ENCODE measurements around the gene SATB1.

SATB1 gene

GRCh38 chr3:18415167-18415566 is 10.0 kb downstream of the SATB1 start:
- H3K4me3 ChIP-seq (ENCODE audit: low read length): no peak overlapping the region
- DNase-seq (ENCODE audit: low read depth): no peak
- TF ChIP-seq CTCF (conservative IDR thresholded peaks at IDR 0.05; ENCODE audit: low read depth, low read length): no peak

- H3K4me3 ChIP-seq (ENCODE audit: low read length): no peak overlapping the region
- TF ChIP-seq CTCF (conservative IDR thresholded peaks at IDR 0.05; ENCODE audit: low read depth, low read length): no peak
- no peak for DNase-seq (ENCODE audit: low read depth)
Observed at GRCh38 chr3:18412684-18413083, 12.5 kb downstream of the SATB1 start.

- TF ChIP-seq CTCF (conservative IDR thresholded peaks at IDR 0.05; ENCODE audit: low read depth, low read length): no peak
- DNase-seq (ENCODE audit: low read depth): no peak
- H3K4me3 ChIP-seq (ENCODE audit: low read length): no peak overlapping the region
Observed at GRCh38 chr3:18411541-18411940, 13.6 kb downstream of the SATB1 start.

- DNase-seq (ENCODE audit: low read depth): no peak
- TF ChIP-seq CTCF (conservative IDR thresholded peaks at IDR 0.05; ENCODE audit: low read depth, low read length): no peak
- H3K4me3 ChIP-seq (ENCODE audit: low read length): no peak overlapping the region
Observed at GRCh38 chr3:18410205-18410604, 14.9 kb downstream of the SATB1 start.

GRCh38 chr3:18409266-18409665 is 15.9 kb downstream of the SATB1 start:
- no peak for DNase-seq (ENCODE audit: low read depth)
- H3K4me3 ChIP-seq (ENCODE audit: low read length): no peak overlapping the region
- TF ChIP-seq CTCF (conservative IDR thresholded peaks at IDR 0.05; ENCODE audit: low read depth, low read length): no peak

GRCh38 chr3:18405141-18405540 is 20.0 kb downstream of the SATB1 start:
- H3K4me3 ChIP-seq (ENCODE audit: low read length): no peak overlapping the region
- no peak for DNase-seq (ENCODE audit: low read depth)
- no peak for TF ChIP-seq CTCF (conservative IDR thresholded peaks at IDR 0.05; ENCODE audit: low read depth, low read length)

GRCh38 chr3:18403061-18403460 is 22.1 kb downstream of the SATB1 start:
- no peak for TF ChIP-seq CTCF (conservative IDR thresholded peaks at IDR 0.05; ENCODE audit: low read depth, low read length)
- DNase-seq (ENCODE audit: low read depth): no peak
- no peak overlapping the region for H3K4me3 ChIP-seq (ENCODE audit: low read length)
